HepG2 (cell line): Measurements from ENCODE around the gene ARHGEF16. TPM values are rescaled to one million over a fixed set of nuclear protein-coding genes. Genes with fewer than 3 reads are reported as not detected.

Experiments
- ATM ChIP-seq: fragments of 450-650 bp; IDR thresholded peaks from 2 replicates; pipeline ENCODE4 v1.7.1; 2017; ENCODE audit warnings: mild to moderate bottlenecking, borderline replicate concordance
- CEBPG ChIP-seq: IDR thresholded peaks from 2 replicates; pipeline ENCODE4 v1.6.1; 2016
- DDIT3 ChIP-seq: sonication (generic); formaldehyde crosslinking; IDR thresholded peaks from 2 replicates; pipeline ENCODE4 v1.4.0; 2020; ENCODE audit warnings: mild to moderate bottlenecking, missing genetic modification reagents
- E2F2 ChIP-seq: sonication (generic); formaldehyde crosslinking; IDR thresholded peaks from 2 replicates; pipeline ENCODE4 v1.4.0; 2020; ENCODE audit warnings: missing genetic modification reagents, borderline replicate concordance
- EZH2 ChIP-seq: conservative IDR thresholded peaks from 2 replicates; pipeline ENCODE4 v1.6.1; 2012; ENCODE audit warnings: mild to moderate bottlenecking, low read depth, low read length, moderate library complexity
- FIP1L1 ChIP-seq: fragments of 200-400 bp; formaldehyde crosslinking; IDR thresholded peaks from 2 replicates; pipeline ENCODE4 v1.6.1; 2018; ENCODE audit warnings: low read depth, mild to moderate bottlenecking, low read length, moderate library complexity, borderline replicate concordance; ENCODE audit not compliant: insufficient read depth
- FOXA1 ChIP-seq, 2 experiments: fragments of 450-650 bp in 1 of 2; sonication (generic) in 1 of 2; formaldehyde crosslinking in 1 of 2; IDR thresholded peaks; 2 replicates each; pipeline versions ENCODE4 v1.4.0 to v1.6.1; 2016 to 2020; ENCODE audit warnings: missing genetic modification reagents in 1 of 2
- FOXK1 ChIP-seq: sonication (generic); formaldehyde crosslinking; IDR thresholded peaks from 2 replicates; pipeline ENCODE4 v1.4.0; 2020; ENCODE audit warnings: low read depth, missing genetic modification reagents, borderline replicate concordance
- HOMEZ ChIP-seq: IDR thresholded peaks from 2 replicates; pipeline ENCODE4 v1.6.1; 2016; ENCODE audit warnings: low read depth
- IKZF1 ChIP-seq: fragments of 450-650 bp; IDR thresholded peaks from 2 replicates; pipeline ENCODE4 v1.7.1; 2016
- JUNB ChIP-seq: sonication (generic); formaldehyde crosslinking; IDR thresholded peaks from 2 replicates; pipeline ENCODE4 v1.8.0; 2022; ENCODE audit warnings: missing genetic modification reagents, mild to moderate bottlenecking, borderline replicate concordance
- NFIB ChIP-seq: sonication (generic); formaldehyde crosslinking; IDR thresholded peaks from 2 replicates; pipeline ENCODE4 v1.9.0; 2021; ENCODE audit warnings: missing genetic modification reagents, mild to moderate bottlenecking, borderline replicate concordance
- NFRKB ChIP-seq: fragments of 450-650 bp; IDR thresholded peaks from 2 replicates; pipeline ENCODE4 v1.6.1; 2017
- NR2F6 ChIP-seq, 2 experiments: IDR thresholded peaks; 2 replicates each; pipeline ENCODE4 v1.6.1; 2016; ENCODE audit warnings: antibody characterized with exemption in 1 of 2, mild to moderate bottlenecking in 1 of 2
- PITX1 ChIP-seq: sonication (generic); formaldehyde crosslinking; IDR thresholded peaks from 2 replicates; pipeline ENCODE4 v1.5.1; 2020; ENCODE audit warnings: mild to moderate bottlenecking, missing genetic modification reagents
- POLR2A ChIP-seq, 2 experiments: IDR thresholded peaks; 2 replicates each; pipeline ENCODE4 v1.6.1; 2011; ENCODE audit warnings: low read depth in 2 of 2, low read length in 2 of 2, mild to moderate bottlenecking in 1 of 2, moderate library complexity in 1 of 2; ENCODE audit not compliant: insufficient read depth in 1 of 2
- POLR2G ChIP-seq: fragments of 200-400 bp; formaldehyde crosslinking; IDR thresholded peaks from 2 replicates; pipeline ENCODE4 v1.6.1; 2018; ENCODE audit warnings: mild to moderate bottlenecking, low read depth, low read length, moderate library complexity
- TFDP2 ChIP-seq: sonication (generic); formaldehyde crosslinking; IDR thresholded peaks from 2 replicates; pipeline ENCODE4 v1.4.0; 2020; ENCODE audit warnings: missing genetic modification reagents
- TOPORS ChIP-seq: sonication (generic); formaldehyde crosslinking; IDR thresholded peaks from 2 replicates; pipeline ENCODE4 v1.8.0; 2023; ENCODE audit warnings: mild to moderate bottlenecking, missing genetic modification reagents
- ZNF143 ChIP-seq: sonication (generic); formaldehyde crosslinking; IDR thresholded peaks from 2 replicates; pipeline ENCODE4 v1.4.0; 2020; ENCODE audit warnings: missing genetic modification reagents
- ZNF275 ChIP-seq: sonication (generic); formaldehyde crosslinking; IDR thresholded peaks from 2 replicates; pipeline ENCODE4 v1.8.0; 2022; ENCODE audit warnings: missing genetic modification reagents, mild to moderate bottlenecking, inconsistent platforms, borderline replicate concordance
- ZNF34 ChIP-seq: sonication (generic); formaldehyde crosslinking; IDR thresholded peaks from 2 replicates; pipeline ENCODE4 v1.4.0; 2020; ENCODE audit warnings: mild to moderate bottlenecking, missing genetic modification reagents, borderline replicate concordance
- ZNF546 ChIP-seq: sonication (generic); formaldehyde crosslinking; conservative IDR thresholded peaks from 2 replicates; pipeline ENCODE4 v1.8.1; 2023; ENCODE audit warnings: mild to moderate bottlenecking, missing genetic modification reagents
- ZNF576 ChIP-seq: sonication (generic); formaldehyde crosslinking; IDR thresholded peaks from 2 replicates; pipeline ENCODE4 v1.4.0; 2020; ENCODE audit warnings: mild to moderate bottlenecking, missing genetic modification reagents
- ZNF747 ChIP-seq: sonication (generic); formaldehyde crosslinking; IDR thresholded peaks from 2 replicates; pipeline ENCODE4 v1.8.1; 2023; ENCODE audit warnings: missing genetic modification reagents, mild to moderate bottlenecking, borderline replicate concordance
- polyA plus RNA-seq, 8 experiments: library from polyadenylated mRNA; depleted of rRNA in 3 of 8; stranded (reverse) in 7 of 8; unstranded in 1 of 8; fragments of >200 nt; fragmentation: Illumina TruSeq in 4 of 8; extraction: Trizol in 4 of 8; gene quantifications; 2 replicates each; pipeline versions ENCODE4 v1.2.1 to v1.2.3, GENCODE V29; 2011 to 2016; ENCODE audit warnings: low read depth in 4 of 8, missing spikeins in 1 of 8, mixed read lengths in 1 of 8; ENCODE audit not compliant: insufficient read depth in 1 of 8
- total RNA-seq, 5 experiments: library from RNA; depleted of rRNA; stranded (reverse); fragments of >200 nt; fragmentation: Illumina TruSeq; extraction: Trizol; gene quantifications; 2 replicates each; pipeline ENCODE4 v1.2.3, GENCODE V29; 2016; ENCODE audit warnings: low read depth in 1 of 5

Gene ARHGEF16
- total and polyA plus RNA-seq, 2 of the 13 experiments (the other 11 are each of a cell fraction or from before 2014, with no cell fraction given) = 20.3 to 39.9 TPM

- TF ChIP-seq ZNF576 = no peak
- TF ChIP-seq ZNF143 = no peak
- TF ChIP-seq E2F2 (CRISPR knock-in tag) = no peak
- TF ChIP-seq ZNF747 (CRISPR knock-in tag) = no peak
- TF ChIP-seq FIP1L1 = no peak
- TF ChIP-seq NR2F6 (IDR thresholded peaks at IDR 0.05) = no peak
- TF ChIP-seq NR2F6 (CRISPR knock-in tag; IDR thresholded peaks at IDR 0.05) = no peak
- TF ChIP-seq FOXK1 (CRISPR knock-in tag) = no peak
- no peak for TF ChIP-seq EZH2
- no peak for TF ChIP-seq FOXA1 (IDR thresholded peaks at IDR 0.05)
- TF ChIP-seq FOXA1 (CRISPR knock-in tag; IDR thresholded peaks at IDR 0.05) = no peak
- TF ChIP-seq JUNB = no peak
- no peak for TF ChIP-seq HOMEZ
- 0 out of 2 replicates have a peak, but pooled peaks have one; percentile 19 for TF ChIP-seq ZNF546 (CRISPR knock-in tag)
- no peak for TF ChIP-seq ZNF275 (CRISPR knock-in tag)
- no peak for TF ChIP-seq ATM
- peak in 1 of 2 experiments; percentile 3; a peak in 1 of 4 replicates for TF ChIP-seq POLR2A (IDR thresholded peaks at IDR 0.05; ENCODE audit: insufficient read depth in 1 of 2, low read depth in 2 of 2, low read length in 2 of 2)
- TF ChIP-seq IKZF1 = no peak
- TF ChIP-seq TOPORS (CRISPR knock-in tag) = no peak
- no peak for TF ChIP-seq PITX1
- peak; percentile 12 for TF ChIP-seq POLR2G
- TF ChIP-seq CEBPG (CRISPR knock-in tag) = no peak
- no peak for TF ChIP-seq NFRKB
- TF ChIP-seq DDIT3 (CRISPR knock-in tag) = no peak
- TF ChIP-seq NFIB (CRISPR knock-in tag) = no peak
- no peak for TF ChIP-seq TFDP2
- no peak for TF ChIP-seq ZNF34 (CRISPR knock-in tag)
These were observed 1.4 kb downstream of the ARHGEF16 start (continued) for GRCh38 chr1:3455670-3456448.
